WTC11 (cell line): ENCODE data around the gene PCDHGC4.

Experiments used
- CBFB ChIP-seq: sonication (generic); formaldehyde crosslinking; IDR thresholded peaks from 2 replicates; pipeline ENCODE4 v1.8.1; 2022; ENCODE audit warnings: mild to moderate bottlenecking, low read depth, missing genetic modification reagents
- CREB1 ChIP-seq: sonication (generic); formaldehyde crosslinking; IDR thresholded peaks from 2 replicates; pipeline ENCODE4 v1.8.0; 2023; ENCODE audit warnings: mild to moderate bottlenecking, missing genetic modification reagents
- TCF7 ChIP-seq: sonication (generic); formaldehyde crosslinking; IDR thresholded peaks from 2 replicates; pipeline ENCODE4 v1.8.0; 2022; ENCODE audit warnings: mild to moderate bottlenecking, low read depth, missing genetic modification reagents, moderate library complexity
- TF ChIP-seq, protein P1 (sequence below): fragments of 200-600 bp; IDR thresholded peaks from 2 replicates; pipeline ENCODE4 v1.8.0; 2022; ENCODE audit warnings: antibody characterized with exemption
- TF ChIP-seq, protein P2 (sequence below): sonication (generic); formaldehyde crosslinking; IDR thresholded peaks from 2 replicates; pipeline ENCODE4 v1.8.1; 2023; ENCODE audit warnings: mild to moderate bottlenecking, missing genetic modification reagents, borderline replicate concordance

DNA sequence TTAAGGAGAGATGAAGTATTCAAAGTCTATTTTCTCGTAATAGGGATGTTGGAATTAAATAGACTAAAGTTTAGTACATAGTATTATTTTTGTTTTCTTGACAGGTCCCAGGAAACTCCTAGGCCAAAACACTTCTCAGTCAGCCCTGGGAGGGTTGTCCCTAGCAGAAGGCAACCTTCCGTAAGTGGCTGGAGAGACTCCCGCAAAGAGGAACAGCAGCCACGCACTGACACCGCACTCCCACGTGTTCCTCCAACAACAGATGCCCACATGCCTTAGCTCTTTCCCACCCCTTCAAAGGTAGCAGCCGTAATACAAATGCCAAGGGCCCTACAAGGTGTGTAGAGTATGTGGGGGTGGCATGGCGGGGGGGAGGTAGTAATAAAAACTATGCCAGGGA is 32.5 kb downstream of the PCDHGC4 start:
- TF ChIP-seq CREB1 (CRISPR knock-in tag): no peak
- TF ChIP-seq, protein P1, sequence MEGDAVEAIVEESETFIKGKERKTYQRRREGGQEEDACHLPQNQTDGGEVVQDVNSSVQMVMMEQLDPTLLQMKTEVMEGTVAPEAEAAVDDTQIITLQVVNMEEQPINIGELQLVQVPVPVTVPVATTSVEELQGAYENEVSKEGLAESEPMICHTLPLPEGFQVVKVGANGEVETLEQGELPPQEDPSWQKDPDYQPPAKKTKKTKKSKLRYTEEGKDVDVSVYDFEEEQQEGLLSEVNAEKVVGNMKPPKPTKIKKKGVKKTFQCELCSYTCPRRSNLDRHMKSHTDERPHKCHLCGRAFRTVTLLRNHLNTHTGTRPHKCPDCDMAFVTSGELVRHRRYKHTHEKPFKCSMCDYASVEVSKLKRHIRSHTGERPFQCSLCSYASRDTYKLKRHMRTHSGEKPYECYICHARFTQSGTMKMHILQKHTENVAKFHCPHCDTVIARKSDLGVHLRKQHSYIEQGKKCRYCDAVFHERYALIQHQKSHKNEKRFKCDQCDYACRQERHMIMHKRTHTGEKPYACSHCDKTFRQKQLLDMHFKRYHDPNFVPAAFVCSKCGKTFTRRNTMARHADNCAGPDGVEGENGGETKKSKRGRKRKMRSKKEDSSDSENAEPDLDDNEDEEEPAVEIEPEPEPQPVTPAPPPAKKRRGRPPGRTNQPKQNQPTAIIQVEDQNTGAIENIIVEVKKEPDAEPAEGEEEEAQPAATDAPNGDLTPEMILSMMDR: no peak
- TF ChIP-seq, protein P2, sequence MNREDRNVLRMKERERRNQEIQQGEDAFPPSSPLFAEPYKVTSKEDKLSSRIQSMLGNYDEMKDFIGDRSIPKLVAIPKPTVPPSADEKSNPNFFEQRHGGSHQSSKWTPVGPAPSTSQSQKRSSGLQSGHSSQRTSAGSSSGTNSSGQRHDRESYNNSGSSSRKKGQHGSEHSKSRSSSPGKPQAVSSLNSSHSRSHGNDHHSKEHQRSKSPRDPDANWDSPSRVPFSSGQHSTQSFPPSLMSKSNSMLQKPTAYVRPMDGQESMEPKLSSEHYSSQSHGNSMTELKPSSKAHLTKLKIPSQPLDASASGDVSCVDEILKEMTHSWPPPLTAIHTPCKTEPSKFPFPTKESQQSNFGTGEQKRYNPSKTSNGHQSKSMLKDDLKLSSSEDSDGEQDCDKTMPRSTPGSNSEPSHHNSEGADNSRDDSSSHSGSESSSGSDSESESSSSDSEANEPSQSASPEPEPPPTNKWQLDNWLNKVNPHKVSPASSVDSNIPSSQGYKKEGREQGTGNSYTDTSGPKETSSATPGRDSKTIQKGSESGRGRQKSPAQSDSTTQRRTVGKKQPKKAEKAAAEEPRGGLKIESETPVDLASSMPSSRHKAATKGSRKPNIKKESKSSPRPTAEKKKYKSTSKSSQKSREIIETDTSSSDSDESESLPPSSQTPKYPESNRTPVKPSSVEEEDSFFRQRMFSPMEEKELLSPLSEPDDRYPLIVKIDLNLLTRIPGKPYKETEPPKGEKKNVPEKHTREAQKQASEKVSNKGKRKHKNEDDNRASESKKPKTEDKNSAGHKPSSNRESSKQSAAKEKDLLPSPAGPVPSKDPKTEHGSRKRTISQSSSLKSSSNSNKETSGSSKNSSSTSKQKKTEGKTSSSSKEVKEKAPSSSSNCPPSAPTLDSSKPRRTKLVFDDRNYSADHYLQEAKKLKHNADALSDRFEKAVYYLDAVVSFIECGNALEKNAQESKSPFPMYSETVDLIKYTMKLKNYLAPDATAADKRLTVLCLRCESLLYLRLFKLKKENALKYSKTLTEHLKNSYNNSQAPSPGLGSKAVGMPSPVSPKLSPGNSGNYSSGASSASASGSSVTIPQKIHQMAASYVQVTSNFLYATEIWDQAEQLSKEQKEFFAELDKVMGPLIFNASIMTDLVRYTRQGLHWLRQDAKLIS (CRISPR knock-in tag): no peak
- TF ChIP-seq TCF7 (CRISPR knock-in tag): no peak
- TF ChIP-seq CBFB (CRISPR knock-in tag): no peak
